ENCODE data around the gene LHFPL2.

DNA sequence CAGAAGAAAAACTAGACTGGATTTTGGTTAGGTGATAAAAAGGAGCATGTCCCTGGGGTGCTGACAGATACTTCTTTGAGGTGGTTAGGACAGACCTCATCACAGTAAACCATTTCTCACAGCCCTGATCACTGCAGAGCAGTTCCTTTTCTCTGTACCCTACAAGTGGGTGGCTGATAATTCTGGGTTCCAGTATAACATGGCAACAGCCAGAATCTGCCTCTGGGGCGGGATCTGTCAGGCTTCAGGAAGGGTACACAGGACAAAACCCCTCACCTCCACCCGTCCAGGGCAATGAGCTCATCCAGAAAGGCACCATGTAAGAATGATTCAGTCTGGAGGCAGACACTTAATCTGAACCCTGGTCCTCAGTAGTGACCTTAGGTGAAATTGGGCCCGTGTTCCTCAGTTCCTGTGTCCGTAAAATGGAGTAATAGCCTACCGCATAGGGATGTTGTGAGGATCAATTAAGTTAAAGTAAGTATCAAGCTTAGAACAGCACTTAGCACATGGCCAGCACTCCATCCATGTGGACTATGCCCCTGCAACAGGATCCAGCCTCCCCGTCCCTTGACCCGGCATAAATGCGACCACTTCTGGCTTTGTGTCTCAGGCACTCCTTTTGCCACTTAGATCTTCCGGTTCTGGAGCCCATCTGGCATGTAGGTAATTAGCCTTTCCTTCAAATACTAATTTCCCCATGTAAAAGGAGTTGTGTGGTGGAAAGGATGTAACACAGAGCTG is 129.2 kb downstream of the LHFPL2 start:
- no peak for TF ChIP-seq CTCF (IDR thresholded peaks at IDR 0.05; ENCODE audit: low read depth, low read length, poor library complexity, severe bottlenecking)
- no peak for TF ChIP-seq EZH2phosphoT487 (IDR thresholded peaks at IDR 0.05; ENCODE audit: borderline replicate concordance, low read length)
